Bronchial epithelial cell (primary cell): ENCODE measurements around the gene DLGAP5. TPM values are rescaled to one million over a fixed set of nuclear protein-coding genes. Genes with fewer than 3 reads are reported as not detected.

Experiments
- DNase-seq: peaks from one replicate; pipeline ENCODE4 v3.0.0-alpha.2; 2010; ENCODE audit warnings: low read depth
- FAIRE-seq: peaks from 2 replicates; lab custom pipeline; 2011; peaks lifted over from hg19 to GRCh38; lab: Jason Lieb, UNC
- H3K27me3 ChIP-seq: 2 replicates; pipeline ENCODE4 v1.5.1; 2011; ENCODE audit warnings: low read length; ENCODE audit not compliant: control insufficient read depth, insufficient read depth
- H3K36me3 ChIP-seq: 2 replicates; pipeline ENCODE4 v1.5.1; 2011; ENCODE audit warnings: low read length; ENCODE audit not compliant: control insufficient read depth, insufficient read depth
- H3K4me3 ChIP-seq: 2 replicates; pipeline ENCODE4 v1.5.1; 2011; ENCODE audit warnings: mild to moderate bottlenecking, low read depth, low read length, control low read depth
- total RNA-seq: library from RNA; depleted of rRNA; stranded (reverse); fragments of >200 nt; gene quantifications from 2 replicates; pipeline ENCODE4 v1.2.1, GENCODE V29; 2014
- TF ChIP-seq, protein P1 (sequence below): IDR thresholded peaks from 2 replicates; pipeline ENCODE4 v1.5.1; 2011; ENCODE audit warnings: mild to moderate bottlenecking, moderate library complexity, low read length, control low read depth, inconsistent platforms; ENCODE audit not compliant: insufficient read depth, severe bottlenecking

The DLGAP5 gene
- total RNA-seq, 1 donor from 2014 or later = 0.26 TPM

DNA sequence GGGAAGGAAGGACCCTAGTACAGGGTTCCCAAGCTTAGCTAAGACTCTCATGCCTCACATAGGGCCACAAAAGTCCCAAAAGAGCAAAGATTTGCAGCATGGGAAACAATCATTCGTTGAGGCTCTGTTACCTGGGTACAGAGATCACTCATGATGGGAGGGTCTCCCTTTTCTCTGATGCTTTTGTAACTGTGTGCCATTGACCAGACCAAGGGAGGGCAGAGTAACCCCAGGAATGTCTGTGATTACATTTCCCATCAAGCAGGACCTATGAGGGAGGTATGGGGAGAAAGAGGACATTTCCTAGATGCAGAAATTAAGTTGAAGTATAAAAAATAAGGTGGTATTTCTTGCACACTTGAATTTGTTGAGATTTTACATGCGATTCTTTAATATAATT is 16.4 kb upstream of the DLGAP5 start:
- no peaks in the 10 kb centered on the region for H3K36me3 ChIP-seq
- DNase-seq = no peak
- TF ChIP-seq, protein P1, sequence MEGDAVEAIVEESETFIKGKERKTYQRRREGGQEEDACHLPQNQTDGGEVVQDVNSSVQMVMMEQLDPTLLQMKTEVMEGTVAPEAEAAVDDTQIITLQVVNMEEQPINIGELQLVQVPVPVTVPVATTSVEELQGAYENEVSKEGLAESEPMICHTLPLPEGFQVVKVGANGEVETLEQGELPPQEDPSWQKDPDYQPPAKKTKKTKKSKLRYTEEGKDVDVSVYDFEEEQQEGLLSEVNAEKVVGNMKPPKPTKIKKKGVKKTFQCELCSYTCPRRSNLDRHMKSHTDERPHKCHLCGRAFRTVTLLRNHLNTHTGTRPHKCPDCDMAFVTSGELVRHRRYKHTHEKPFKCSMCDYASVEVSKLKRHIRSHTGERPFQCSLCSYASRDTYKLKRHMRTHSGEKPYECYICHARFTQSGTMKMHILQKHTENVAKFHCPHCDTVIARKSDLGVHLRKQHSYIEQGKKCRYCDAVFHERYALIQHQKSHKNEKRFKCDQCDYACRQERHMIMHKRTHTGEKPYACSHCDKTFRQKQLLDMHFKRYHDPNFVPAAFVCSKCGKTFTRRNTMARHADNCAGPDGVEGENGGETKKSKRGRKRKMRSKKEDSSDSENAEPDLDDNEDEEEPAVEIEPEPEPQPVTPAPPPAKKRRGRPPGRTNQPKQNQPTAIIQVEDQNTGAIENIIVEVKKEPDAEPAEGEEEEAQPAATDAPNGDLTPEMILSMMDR = no peak
- H3K27me3 ChIP-seq = peaks cover 1% of the 10 kb centered on the region
- no peak for FAIRE-seq
- H3K4me3 ChIP-seq = no peak overlapping the region

DNA sequence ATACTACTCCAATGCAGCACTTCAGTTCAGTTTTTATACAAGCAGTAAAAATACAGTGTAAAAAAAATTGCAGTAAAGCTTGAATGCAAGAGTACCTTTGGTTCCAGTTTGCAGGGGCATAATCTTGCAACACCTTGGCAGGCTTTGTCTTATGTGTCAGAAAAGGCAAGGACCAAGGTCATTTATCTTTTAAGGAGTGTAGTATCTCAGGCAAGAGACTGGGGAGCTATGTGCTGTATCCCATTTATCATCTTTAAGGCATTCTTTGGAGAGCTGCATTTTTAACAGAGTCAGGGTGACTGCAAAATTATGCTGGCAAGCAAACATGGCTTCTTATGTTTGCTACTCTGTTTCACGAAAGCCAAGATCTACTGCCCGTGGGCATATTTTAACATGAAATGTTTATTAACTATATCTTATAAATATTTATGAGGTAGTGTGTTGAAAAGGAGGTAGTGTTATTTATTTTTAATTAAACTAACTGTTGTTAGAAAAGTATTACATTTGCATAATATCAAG is 14.8 kb upstream of the DLGAP5 start:
- Histone ChIP-seq H3K36me3 (no peaks in the 10 kb centered on the region), H3K4me3 (no peak overlapping the region), H3K27me3 (peaks cover 1% of the 10 kb centered on the region)
- TF ChIP-seq, protein P1 = no peak
- FAIRE-seq = no peak
- DNase-seq = no peak

DNA sequence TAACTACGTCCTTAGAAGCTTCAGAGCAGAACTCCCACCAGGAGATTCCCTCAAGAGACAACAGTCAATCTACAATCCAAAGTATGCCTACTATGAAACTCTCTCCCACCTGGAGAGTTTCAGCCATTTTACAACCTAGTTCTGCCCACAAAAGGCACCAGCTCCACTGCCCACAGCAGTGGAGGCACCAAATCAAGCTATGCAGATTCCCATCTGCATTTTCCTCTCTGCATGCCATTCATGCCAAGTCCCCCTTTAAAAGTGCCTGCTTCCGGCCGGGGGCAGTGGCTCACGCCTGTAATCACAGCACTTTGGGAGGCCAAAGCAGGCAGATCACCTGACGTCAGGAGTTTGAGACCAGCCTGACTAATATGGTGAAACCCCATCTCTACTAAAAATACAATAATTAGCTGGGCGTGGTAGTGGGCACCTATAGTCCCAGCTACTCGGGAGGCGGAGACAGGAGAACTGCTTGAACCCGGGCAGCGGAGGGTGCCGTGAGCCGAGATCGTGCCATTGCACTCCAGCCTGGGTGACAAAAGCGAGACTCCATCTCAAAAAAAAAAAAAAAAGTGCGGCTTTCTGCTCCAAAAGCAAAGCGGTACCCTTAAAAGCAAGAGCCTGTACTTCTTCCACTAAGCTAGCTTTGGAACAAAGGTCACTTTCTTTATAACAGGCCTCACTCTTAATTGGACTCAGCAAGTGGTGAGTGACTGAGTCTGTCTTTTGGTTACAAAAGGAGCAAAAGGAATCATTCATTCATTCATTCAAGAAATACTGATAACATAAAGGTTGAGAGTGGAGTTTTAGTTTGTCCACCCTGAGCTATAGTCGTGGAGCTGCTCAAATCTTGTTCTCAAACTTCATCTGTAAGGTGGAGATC is 10.1 kb upstream of the DLGAP5 start:
- Histone ChIP-seq H3K36me3 (no peaks in the 10 kb centered on the region), H3K27me3 (no peaks in the 10 kb centered on the region), H3K4me3 (no peak overlapping the region)
- DNase-seq = no peak
- TF ChIP-seq, protein P1 = no peak
- FAIRE-seq = no peak

DNA sequence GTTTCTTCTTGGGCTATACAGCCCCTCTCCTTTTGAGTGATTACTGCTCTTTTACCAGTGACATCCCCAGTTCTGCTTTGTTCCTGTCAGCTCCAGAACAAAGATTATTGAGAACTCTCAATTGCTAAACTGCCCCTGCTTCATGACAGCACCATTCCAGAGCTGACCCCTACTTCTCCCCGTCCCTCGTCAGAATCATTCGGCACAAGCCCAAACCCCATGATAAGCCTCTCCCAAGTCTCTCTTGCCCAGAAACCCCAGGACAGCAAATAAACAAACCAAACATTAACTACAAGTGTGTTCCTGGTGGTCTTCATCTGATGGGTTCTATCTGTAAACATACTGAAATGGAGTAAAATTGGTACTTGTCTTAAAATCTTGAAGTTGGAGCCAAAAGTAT is 9.3 kb upstream of the DLGAP5 start:
- no peaks in the 10 kb centered on the region for H3K27me3 ChIP-seq
- H3K36me3 ChIP-seq = no peaks in the 10 kb centered on the region
- H3K4me3 ChIP-seq = no peak overlapping the region
- TF ChIP-seq, protein P1 = no peak
- FAIRE-seq (no peak), DNase-seq (no peak)

DNA sequence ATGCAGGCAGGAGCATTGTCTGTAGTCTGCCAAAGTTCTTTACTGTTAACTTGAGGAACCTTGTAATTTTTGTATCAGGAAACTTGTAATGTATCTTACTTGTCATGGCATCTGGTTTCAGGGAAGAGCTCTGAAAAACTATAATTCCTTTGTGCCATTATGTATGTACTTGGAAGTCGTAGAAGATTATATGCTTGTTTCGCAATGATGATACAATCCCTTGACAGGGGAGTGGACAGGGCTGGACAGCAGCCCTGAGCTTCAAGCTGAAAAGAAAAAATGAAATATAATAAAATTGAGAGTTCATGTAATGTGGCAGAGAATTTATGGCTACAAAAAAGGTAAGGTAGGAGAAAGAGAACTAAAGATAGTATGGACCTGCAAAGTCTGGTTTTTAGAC is 7.4 kb upstream of the DLGAP5 start:
- DNase-seq = no peak
- no peak for FAIRE-seq
- TF ChIP-seq, protein P1 = no peak
- Histone ChIP-seq H3K27me3 (no peaks in the 10 kb centered on the region), H3K36me3 (no peaks in the 10 kb centered on the region), H3K4me3 (no peak overlapping the region)
